ENCODE measurements around the gene RIMS1. TPM values are rescaled to one million over a fixed set of nuclear protein-coding genes. Genes with fewer than 3 reads are reported as not detected.

The RIMS1 gene
- total RNA-seq, 1 donor from 2014 or later = 24.7 TPM

DNA sequence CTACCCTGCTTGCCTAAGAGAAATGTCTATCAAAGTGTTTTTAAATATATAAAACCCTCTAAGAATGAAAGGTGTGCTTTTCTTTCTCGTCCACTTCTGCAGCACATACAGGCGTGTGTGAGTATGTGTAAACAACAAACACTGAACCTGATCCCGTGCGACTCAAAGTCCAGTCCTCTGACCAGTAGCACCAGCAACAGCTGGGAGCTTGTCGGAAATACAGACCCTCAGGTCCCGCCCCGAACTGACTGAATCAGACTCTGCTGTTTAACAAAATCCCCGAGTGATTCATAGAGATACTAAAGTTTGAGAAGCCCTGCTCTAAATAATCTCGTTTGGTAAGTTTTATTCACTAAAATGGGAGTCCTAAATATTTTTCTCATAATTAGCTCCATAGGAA lies 527.5 kb downstream of the RIMS1 start:
- peaks cover 8% of the 10 kb centered on the region for H3K4me1 Mint-ChIP-seq (ENCODE audit: unreplicated experiment)
- no peaks in the 10 kb centered on the region for H3K27me3 Mint-ChIP-seq (ENCODE audit: unreplicated experiment)
- no peak overlapping the region for H3K4me3 Mint-ChIP-seq (ENCODE audit: unreplicated experiment)
- H3K9me3 Mint-ChIP-seq (ENCODE audit: unreplicated experiment) = no peaks in the 10 kb centered on the region
- H3K27ac Mint-ChIP-seq (ENCODE audit: unreplicated experiment) = no peak overlapping the region
- no peaks in the 10 kb centered on the region for H3K36me3 Mint-ChIP-seq (ENCODE audit: unreplicated experiment)
- TF ChIP-seq, protein P1, sequence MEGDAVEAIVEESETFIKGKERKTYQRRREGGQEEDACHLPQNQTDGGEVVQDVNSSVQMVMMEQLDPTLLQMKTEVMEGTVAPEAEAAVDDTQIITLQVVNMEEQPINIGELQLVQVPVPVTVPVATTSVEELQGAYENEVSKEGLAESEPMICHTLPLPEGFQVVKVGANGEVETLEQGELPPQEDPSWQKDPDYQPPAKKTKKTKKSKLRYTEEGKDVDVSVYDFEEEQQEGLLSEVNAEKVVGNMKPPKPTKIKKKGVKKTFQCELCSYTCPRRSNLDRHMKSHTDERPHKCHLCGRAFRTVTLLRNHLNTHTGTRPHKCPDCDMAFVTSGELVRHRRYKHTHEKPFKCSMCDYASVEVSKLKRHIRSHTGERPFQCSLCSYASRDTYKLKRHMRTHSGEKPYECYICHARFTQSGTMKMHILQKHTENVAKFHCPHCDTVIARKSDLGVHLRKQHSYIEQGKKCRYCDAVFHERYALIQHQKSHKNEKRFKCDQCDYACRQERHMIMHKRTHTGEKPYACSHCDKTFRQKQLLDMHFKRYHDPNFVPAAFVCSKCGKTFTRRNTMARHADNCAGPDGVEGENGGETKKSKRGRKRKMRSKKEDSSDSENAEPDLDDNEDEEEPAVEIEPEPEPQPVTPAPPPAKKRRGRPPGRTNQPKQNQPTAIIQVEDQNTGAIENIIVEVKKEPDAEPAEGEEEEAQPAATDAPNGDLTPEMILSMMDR (IDR thresholded peaks at IDR 0.05) = no peak
- no peak for DNase-seq (ENCODE audit: extremely low spot score, unreplicated experiment)

DNA sequence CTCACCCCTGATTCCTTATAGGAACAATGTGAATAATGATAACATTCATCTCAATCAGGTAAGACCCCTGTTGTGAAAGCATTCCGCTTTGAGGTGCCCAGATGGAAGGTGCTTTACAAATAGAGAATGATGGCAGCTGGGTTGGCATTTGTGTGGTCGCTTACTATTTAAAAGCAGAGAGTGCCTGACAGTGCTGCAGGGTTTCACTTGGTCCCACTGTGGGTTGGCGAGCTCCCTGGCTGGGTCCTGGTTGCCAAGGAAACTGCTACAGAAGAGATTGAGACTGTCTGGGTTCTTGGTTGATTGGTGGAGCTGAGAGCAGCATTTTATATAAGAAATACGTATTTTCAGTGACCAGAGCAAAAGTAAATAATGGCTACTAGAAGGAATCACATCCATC lies 528.3 kb downstream of the RIMS1 start:
- Mint-ChIP-seq H3K4me1 (ENCODE audit: unreplicated experiment) (peaks cover 8% of the 10 kb centered on the region), H3K27ac (ENCODE audit: unreplicated experiment) (no peak overlapping the region), H3K27me3 (ENCODE audit: unreplicated experiment) (no peaks in the 10 kb centered on the region), H3K36me3 (ENCODE audit: unreplicated experiment) (no peaks in the 10 kb centered on the region), H3K9me3 (ENCODE audit: unreplicated experiment) (no peaks in the 10 kb centered on the region), H3K4me3 (ENCODE audit: unreplicated experiment) (no peak overlapping the region)
- no peak for DNase-seq (ENCODE audit: extremely low spot score, unreplicated experiment)
- TF ChIP-seq, protein P1 (IDR thresholded peaks at IDR 0.05) = no peak

DNA sequence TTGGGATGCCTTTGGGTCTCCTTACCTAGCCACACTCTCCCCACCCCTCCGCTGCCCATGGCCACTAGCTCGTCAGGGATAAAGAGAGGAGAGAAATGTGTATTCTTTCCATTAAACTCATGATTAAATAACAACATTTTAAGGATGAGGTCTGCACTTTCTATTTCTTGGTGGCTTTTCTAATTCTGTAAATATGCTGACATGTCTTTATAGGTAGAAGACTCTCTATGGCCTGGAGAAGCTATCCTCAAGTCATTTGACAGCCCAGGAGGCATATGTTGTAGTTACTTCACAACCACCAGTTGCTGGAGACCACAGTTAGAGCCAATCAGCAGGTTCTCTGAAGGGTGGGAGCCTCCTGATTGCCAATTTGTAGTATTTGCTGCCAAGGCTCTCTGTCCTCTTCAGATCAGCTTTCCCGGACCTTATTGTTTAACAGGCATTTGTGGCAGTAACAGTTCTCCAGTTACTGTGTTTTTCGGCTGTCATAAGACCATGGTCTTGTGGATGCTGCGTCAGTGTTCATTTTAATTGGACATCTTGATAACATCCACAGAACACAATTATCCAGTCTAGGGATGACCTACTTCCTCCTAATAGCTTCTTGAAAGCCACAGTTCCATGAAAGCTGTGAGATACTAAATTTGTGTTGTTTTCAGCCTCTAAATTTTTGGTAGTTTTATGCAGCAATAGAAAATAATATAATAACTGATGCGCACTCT lies 530.6 kb downstream of the RIMS1 start:
- H3K4me1 Mint-ChIP-seq (ENCODE audit: unreplicated experiment) = peaks cover 8% of the 10 kb centered on the region
- no peaks in the 10 kb centered on the region for H3K27me3 Mint-ChIP-seq (ENCODE audit: unreplicated experiment)

DNA sequence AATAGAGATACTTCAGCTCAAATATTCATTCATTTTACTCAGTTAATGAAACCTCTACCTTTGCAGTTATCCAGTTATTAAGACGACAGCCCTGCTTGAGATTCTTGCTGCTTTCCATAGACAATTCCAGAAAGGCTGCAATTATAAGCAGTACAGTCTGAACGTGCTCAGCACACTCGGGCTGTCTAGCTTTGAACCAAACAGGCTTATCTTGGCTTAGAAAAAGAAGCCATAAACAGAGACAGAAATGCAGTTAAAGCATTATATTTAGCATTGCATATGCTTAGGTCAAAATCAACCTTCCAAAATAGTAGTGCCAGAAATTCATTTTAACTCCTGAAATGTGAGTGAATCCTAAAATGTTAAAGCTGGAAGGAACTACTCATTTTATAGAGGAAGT lies 531.4 kb downstream of the RIMS1 start:
- no peak for DNase-seq (ENCODE audit: extremely low spot score, unreplicated experiment)
- Mint-ChIP-seq H3K36me3 (ENCODE audit: unreplicated experiment) (no peaks in the 10 kb centered on the region), H3K4me1 (ENCODE audit: unreplicated experiment) (peaks cover 5% of the 10 kb centered on the region), H3K4me3 (ENCODE audit: unreplicated experiment) (no peak overlapping the region), H3K9me3 (ENCODE audit: unreplicated experiment) (no peaks in the 10 kb centered on the region), H3K27ac (ENCODE audit: unreplicated experiment) (no peak overlapping the region), H3K27me3 (ENCODE audit: unreplicated experiment) (no peaks in the 10 kb centered on the region)
- TF ChIP-seq, protein P1 (IDR thresholded peaks at IDR 0.05) = no peak

More for the DNA sequence above, 530.6 kb downstream of the RIMS1 start:
- Mint-ChIP-seq H3K27ac (ENCODE audit: unreplicated experiment) (no peak overlapping the region), H3K36me3 (ENCODE audit: unreplicated experiment) (no peaks in the 10 kb centered on the region), H3K4me3 (ENCODE audit: unreplicated experiment) (no peak overlapping the region), H3K9me3 (ENCODE audit: unreplicated experiment) (no peaks in the 10 kb centered on the region)
- TF ChIP-seq, protein P1 (IDR thresholded peaks at IDR 0.05) = no peak
- DNase-seq (ENCODE audit: extremely low spot score, unreplicated experiment) = no peak

DNA sequence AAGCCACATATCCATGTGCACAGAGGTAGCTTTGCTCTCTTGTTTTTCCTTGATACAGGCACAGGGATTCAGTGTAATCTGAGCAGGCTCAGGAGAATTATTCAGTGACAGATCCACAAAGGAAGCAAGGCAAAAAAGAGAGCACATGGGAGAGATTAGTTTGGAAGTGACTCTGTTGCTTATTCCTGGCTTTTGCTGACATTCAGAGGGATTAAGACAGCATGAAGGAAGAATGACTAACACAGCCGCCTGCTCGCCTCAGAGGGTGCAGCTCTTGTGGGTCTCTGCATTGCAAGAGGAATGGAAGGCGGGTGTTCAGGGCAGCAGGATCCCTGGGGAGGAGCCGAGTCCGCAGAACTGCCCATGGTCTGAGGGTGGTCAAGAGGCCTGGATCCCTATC lies 532.1 kb downstream of the RIMS1 start:
- peaks cover 5% of the 10 kb centered on the region for H3K4me1 Mint-ChIP-seq (ENCODE audit: unreplicated experiment)

More for the DNA sequence above, 532.1 kb downstream of the RIMS1 start:
- Mint-ChIP-seq H3K4me3 (ENCODE audit: unreplicated experiment) (no peak overlapping the region), H3K27ac (ENCODE audit: unreplicated experiment) (no peak overlapping the region), H3K9me3 (ENCODE audit: unreplicated experiment) (no peaks in the 10 kb centered on the region), H3K36me3 (ENCODE audit: unreplicated experiment) (no peaks in the 10 kb centered on the region), H3K27me3 (ENCODE audit: unreplicated experiment) (no peaks in the 10 kb centered on the region)
- DNase-seq (ENCODE audit: extremely low spot score, unreplicated experiment) = no peak
- TF ChIP-seq, protein P1 (IDR thresholded peaks at IDR 0.05) = no peak

All from osteocyte (in vitro differentiated cells).